RKO (cell line): Measurements from ENCODE around the gene GSE1.
A peak's percentile ranks its signal among the peaks of the same experiment; 100 is the strongest.

Experiments used
- DNase-seq: peaks from one replicate; pipeline ENCODE4 v3.0.0-alpha.2; 2016; ENCODE audit warnings: low spot score

Gene GSE1

DNA sequence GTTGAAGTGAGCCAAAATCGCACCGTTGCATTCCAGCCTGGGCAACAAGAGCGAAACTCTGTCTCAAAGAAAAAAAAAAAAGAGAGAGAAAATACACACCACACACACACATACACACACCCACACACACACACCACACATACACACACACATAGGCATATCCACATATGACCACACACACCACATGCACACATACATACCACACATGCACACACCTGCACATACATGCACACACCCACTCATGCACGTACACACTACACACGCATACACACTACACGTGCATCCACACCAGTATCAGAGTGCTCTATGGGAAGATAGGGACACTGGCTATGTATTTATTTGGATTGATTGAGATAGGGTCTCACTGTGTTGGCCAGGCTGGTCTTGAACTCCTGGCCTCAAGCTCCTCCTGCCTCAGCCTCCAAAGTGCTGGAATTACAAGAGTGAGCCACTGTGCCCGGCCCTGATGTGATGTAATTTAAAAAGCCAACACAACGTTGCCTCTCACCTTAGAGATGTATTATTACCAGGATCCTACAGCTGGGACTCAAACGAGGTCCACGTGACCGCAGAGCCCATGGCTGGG lies 93.4 kb downstream of the GSE1 start:
- DNase-seq, result no peak

DNA sequence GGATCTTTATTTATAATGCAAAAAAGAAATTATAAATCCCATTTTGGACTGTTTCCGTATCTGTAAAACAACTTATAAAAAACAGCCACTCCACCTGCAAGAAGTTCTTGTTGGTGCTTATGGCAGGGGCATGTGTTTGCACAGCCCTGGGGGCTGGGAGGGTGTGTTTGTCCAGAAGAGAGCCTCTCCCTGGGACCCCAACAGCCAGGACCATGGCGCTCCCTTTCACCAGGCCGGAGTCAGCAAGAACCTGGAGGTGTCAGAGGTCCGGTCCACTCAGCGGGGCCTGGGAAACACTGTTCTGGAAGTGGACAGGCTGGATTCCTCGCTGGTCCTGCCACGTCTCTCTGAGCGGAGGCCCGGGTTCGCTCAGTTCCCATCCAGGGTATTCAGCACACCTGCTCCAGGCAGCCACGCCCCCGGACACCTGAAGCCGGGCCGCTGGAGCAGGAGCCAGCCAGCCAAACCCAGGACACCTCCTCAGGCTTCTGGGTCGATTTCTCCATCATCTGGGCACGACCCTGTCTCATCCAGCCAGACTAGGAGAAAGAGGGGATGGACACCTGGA lies 94.5 kb downstream of the GSE1 start:
- DNase-seq, result no peak

GRCh38 chr16:85708338-85708737 lies 95.2 kb downstream of the GSE1 start:
- DNase-seq, result no peak

- DNase-seq, result no peak
These were observed 96.9 kb downstream of the GSE1 start for GRCh38 chr16:85709766-85710585.

- DNase-seq, result no peak
These were observed 97.6 kb downstream of the GSE1 start for GRCh38 chr16:85710732-85711131.

GRCh38 chr16:85711982-85712587 lies 99.0 kb downstream of the GSE1 start:
- DNase-seq, result no peak

DNA sequence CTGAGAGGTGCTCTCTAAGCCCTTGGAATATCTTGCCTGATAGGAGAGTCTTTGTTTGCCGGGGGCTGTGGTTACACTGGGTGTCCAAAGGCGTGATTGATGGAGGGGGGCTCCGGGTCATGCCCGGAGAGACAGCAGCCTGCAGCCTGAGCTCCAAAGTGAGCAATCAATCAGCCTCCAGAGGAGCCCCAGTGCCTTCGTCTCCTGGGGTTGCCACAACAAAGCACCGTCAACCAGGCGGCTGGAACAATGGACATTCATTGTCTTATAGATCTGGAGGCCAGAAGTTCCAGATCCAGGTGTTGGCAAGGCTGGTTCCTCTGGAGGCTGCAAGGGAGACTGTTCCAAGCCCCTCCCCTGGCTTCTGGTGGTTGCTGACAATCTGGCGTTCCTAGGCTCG lies 99.7 kb downstream of the GSE1 start:
- no peak for DNase-seq

DNA sequence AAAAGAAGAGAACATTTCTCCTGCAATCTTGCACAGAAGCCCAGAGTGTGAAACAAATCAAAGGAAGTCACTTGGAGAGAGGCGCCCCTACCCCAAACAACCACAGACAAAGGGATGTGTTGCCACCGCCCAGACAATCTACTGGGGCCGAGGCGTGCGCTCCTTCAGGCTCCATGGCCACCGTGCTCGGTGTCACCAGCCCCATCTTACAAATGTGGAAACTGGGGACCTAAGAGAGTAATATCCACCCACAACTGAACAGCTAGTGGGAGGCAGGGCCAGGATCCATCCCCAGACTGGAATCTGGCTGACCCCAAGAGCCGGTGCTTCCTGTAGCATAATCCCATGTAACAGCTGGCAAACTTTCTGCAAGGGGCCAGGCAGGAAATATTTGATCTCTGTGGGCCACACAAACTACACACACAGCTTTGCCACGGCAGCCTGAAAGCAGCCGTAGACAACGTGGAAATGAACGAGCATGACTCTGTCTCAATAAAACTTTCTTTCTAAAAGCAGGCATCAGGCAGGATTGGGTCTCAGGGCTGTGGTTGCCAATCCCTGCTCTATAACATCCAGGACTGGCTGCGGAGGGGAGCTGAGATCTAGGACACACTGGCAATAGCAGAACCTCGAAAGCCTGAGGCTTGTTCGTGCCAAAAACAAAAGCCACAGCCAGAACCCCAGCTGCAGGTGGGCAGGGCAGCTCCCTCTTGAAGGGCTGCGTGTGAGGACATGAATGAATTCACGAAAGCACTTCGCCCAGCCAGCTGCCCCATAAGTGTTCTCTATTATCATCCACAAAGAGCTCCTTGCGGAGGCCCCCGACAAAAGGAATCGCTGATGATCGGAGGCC lies 102.3 kb downstream of the GSE1 start:
- DNase-seq, result no peak

- no peak for DNase-seq
These were observed 103.0 kb downstream of the GSE1 start for GRCh38 chr16:85716022-85716679.

GRCh38 chr16:85716680-85717038 lies 103.5 kb downstream of the GSE1 start:
- no peak for DNase-seq

DNA sequence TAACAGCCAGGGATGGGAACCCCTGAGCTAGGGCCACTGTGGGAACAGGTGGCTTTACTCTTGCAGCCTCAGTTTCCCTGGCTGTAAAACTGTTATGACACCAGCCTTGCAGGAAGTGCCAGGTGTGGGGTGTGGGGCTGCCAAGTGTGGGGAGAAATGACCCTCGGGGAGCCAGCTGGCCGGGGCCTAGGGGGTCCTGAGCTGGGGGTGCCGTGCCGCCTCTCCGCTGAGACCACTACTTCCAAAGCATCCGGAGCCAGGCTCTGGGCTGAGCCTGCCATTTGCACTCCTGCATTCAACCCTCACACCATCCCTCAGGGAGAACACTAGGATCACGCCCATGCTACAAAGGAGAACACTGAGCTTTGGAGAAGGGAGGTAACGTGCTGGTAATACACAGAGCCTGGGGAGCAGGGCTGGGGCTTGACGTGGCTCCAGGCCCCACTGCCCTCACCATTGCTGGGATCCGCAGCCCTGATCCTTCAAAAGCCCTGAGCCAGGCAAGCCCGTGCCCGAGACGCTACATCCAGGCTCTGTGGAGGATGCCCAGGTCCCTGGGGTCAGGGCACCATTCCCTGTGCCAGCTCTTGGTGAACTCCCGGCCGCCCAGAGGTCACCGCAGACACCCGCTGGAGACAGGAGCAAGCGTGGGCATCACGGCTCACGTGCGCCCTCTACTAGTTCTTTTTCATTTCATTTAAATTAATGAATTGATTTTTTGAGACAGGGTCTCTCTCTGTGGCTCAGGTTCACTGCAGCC lies 104.5 kb downstream of the GSE1 start:
- peak; percentile 54 for DNase-seq

DNA sequence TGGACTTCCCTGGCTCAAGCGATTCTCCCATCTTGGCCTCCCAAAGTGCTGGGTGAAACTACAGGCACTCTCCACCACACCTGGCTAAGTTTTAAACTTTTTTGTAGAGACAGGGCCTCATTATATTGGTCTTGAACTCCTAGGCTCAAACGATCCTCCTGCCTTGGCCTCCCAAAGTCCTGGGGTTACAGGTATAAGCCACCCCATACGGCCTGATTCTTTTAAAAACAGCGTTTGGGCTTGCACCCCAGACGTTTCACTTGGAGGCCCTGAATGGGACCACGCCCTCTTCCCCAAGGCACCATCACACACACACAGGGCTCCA lies 105.0 kb downstream of the GSE1 start:
- no peak for DNase-seq

DNA sequence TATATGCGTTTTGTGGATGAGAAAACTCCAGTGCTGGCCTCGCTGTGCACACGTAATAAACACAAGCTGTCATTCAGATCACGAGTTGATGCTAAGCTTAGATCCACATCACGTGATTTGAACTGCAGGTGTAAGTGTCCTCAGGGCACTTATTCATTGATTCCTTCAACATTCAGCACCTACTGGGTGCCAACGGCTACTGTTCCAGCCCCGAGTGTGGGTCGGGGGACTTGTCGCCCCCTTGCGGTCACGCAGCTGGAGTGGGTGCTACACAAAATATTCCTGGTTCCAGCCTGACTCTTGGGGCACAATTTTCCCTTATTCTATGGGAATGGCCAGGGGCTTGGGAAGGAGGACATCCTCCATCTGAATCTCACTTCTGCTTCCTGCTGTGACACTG lies 105.6 kb downstream of the GSE1 start:
- DNase-seq, result no peak

DNA sequence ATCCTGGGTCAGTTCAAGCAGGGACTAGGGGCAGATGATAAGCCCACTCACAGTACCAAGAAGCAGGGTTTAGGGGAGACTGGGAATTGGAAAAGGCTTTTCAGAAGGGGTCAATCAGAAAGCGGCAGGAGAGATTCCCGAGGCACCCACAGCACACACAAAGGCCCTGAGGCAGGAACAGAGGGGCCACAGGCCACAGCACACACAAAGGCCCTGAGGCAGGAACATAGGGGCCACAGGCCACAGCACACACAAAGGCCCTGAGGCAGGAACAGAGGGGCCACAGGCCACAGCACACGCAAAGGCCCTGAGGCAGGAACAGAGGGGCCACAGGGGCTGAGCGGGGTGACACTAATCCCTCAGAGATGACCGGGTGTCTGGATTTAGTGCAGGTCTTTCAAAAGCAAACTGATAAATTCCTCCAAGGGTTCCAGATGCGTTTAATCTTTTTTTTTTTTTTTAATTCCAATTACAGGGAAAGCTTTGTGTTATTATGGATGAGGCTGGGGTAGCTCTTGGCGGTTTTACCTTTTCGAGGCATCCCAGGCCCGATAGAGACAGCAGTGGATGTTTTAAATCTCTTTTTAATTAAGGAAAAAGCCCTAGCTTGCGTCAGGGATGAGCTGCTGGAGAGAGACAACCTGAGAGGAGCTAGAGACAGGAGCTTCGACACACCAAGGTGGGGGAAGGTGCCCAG lies 106.6 kb downstream of the GSE1 start:
- DNase-seq, result no peak

- DNase-seq, result no peak
These were observed 107.1 kb downstream of the GSE1 start for GRCh38 chr16:85720302-85720637.

- no peak for DNase-seq
These were observed 109.2 kb downstream of the GSE1 start for GRCh38 chr16:85722128-85722893.

GRCh38 chr16:85724126-85724879 lies 111.2 kb downstream of the GSE1 start:
- no peak for DNase-seq

DNA sequence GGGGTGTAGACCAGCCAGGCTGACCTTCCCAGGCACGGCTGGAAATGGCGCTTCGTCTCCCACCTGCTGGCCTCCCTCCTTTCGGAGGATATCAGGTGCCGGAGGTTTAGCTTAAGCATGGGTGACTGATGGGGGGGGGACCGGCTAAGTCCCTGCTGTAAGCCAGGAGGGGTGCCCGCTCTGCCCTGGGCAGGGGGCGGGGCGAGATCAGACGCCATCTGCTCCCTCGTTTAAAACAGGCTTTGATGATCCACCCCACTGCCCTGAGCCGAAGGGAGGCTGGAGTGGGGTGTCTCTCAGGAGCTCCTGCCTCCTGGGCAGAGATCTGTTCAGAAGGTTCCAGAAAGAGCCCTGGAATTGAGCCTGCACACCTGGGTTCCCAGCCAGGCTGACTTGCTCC lies 111.8 kb downstream of the GSE1 start:
- no peak for DNase-seq
